Sciatic nerve (tissue), 2 donors: ENCODE measurements around the gene PTGIR. TPM values are rescaled to one million over a fixed set of nuclear protein-coding genes. Genes with fewer than 3 reads are reported as not detected.

Source experiments
- ATAC-seq: fragments of 200-7000 bp; cut with Tn5 transposase; one replicate; pipeline ENCODE4 v1.9.1; 2020; ENCODE audit warnings: mild to moderate bottlenecking, moderate library complexity
- DNase-seq: peaks from one replicate; pipeline ENCODE4 v3.0.0-alpha.2; 2020; ENCODE audit warnings: low spot score
- intact Hi-C: fragments of 100-400 bp; cut with DNase I; formaldehyde crosslinking; loops from one replicate; pipeline ENCODE4 v1.14.2; 2022
- total RNA-seq: library from RNA; stranded (reverse); fragmentation: NEBNext Ultra II Directional; extraction: Animal tissue kit (Norgen Biotek cat#: 25700); gene quantifications from one replicate; pipeline ENCODE4 v1.2.1, GENCODE V29; 2021
- donor health status: DM: no; HTN: no; CAD: no.
- donor health status: DM: no; HTN: no; CAD: no.

The PTGIR gene, protein sequence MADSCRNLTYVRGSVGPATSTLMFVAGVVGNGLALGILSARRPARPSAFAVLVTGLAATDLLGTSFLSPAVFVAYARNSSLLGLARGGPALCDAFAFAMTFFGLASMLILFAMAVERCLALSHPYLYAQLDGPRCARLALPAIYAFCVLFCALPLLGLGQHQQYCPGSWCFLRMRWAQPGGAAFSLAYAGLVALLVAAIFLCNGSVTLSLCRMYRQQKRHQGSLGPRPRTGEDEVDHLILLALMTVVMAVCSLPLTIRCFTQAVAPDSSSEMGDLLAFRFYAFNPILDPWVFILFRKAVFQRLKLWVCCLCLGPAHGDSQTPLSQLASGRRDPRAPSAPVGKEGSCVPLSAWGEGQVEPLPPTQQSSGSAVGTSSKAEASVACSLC
- 8.0 TPM for total RNA-seq

DNA sequence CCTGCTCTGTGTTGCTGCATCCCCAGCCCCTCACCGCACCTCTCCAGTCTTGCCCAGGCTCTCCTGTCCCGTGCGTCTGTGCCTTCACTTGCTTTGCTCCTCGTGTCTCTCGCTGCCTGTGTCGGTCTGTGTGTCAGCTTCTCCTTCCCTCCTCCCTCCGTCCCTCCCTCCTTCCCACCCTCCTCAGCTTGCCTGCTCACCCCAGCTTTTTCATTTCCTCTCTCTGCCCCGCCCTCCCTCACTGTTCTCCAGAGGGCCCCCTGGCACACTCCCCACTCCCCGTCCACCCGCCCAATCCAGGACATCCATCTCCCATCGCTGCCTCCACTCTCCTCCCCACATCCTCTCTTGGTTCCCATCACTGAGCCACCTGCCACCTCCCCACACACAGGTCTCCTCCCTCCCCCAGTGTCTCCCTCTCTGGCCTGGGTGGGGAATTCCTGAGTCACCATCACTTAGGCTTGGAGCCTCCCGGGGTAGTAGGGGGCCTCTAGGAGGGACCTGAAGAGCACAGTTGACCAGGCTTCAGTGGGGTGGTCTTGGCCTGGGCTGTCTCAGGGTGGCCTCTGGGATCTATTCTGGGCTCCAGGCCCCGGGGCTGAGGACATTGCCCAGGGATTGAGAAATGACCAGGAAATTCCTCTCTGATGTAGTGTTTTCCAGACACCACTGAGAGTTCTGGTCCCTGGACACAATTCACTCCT, at the start of gene PTGIR:
Gene PTGIR (minus strand): TSS at position 132 of the 704 bp plus-strand sequence. CDS start 864 bp downstream, outside the sequence.
- ATAC-seq: peak; percentile 81
- DNase-seq: peak; percentile 85
- intact Hi-C loops: no loop called here

DNA sequence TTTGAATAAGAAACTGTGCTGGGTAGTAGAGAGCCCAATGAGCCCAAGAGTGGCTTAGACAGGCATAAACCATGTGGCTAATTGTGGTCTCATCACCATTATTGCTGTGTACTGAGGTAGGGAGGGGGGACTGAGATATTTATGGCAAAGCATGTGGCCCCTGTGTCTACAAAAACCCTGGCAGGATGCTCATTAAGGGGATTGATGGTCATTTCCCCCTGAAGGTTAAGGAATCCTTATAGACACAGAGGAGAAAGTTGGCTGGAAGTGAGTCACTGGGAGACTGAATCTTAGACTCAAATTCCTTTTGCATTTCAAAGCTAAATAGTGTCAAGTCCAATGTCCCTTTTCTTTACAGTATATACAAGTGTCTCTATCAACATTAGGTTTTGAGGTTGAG, 45.9 kb upstream of the PTGIR start:
- no peak for DNase-seq

DNA sequence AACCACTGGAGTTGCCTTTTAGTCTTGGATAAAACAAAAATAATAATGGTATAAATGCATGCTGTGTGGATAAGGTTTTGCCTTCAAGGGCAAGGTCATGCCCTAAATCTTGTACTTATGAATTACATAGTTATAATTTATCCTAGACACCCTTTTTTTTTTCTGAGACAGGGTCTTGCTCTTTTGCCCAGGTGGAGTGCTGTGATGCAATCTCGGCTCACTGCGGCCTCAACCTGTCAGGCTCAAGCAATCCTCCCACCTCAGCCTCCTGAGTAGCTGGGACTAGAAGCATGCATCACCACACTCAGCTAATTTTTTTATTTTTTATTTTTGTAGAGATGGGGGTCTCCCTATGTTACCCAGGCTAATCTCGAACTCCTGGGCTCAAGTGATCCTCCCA, 43.8 kb upstream of the PTGIR start:
- DNase-seq (no peak), ATAC-seq (no peak)
- intact Hi-C loops: loop anchor here (10.0 kb wide), 1 partner anchor 54 kb away; no protein-coding TSS in a partner anchor

More for the DNA sequence above, 45.9 kb upstream of the PTGIR start:
- no peak for ATAC-seq
- intact Hi-C loops: no loop called here

DNA sequence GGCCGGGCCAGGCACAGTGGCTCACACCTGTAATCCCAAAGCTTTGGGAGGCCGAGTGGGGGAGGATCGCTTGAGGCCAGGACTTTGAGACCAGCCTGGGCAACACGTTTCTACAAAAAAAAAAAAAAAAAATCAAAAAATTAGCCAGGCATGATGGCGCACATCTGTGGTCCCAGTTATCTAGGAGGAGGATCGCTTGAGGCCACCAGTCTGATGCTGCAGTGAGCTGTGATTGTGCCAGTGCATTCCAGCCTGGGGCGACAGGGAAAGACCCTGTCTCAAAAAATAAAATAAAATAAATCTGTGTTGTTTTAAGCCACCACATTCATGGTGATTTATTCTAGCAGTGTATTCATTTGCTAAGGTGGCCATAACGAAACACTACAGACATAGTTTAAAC, 40.2 kb upstream of the PTGIR start:
- ATAC-seq (no peak), DNase-seq (no peak)
- intact Hi-C loops: loop anchor here (2.0 to 10.0 kb wide), 2 partner anchors 28 to 50 kb away; partner anchors contain the start of gene GNG8

DNA sequence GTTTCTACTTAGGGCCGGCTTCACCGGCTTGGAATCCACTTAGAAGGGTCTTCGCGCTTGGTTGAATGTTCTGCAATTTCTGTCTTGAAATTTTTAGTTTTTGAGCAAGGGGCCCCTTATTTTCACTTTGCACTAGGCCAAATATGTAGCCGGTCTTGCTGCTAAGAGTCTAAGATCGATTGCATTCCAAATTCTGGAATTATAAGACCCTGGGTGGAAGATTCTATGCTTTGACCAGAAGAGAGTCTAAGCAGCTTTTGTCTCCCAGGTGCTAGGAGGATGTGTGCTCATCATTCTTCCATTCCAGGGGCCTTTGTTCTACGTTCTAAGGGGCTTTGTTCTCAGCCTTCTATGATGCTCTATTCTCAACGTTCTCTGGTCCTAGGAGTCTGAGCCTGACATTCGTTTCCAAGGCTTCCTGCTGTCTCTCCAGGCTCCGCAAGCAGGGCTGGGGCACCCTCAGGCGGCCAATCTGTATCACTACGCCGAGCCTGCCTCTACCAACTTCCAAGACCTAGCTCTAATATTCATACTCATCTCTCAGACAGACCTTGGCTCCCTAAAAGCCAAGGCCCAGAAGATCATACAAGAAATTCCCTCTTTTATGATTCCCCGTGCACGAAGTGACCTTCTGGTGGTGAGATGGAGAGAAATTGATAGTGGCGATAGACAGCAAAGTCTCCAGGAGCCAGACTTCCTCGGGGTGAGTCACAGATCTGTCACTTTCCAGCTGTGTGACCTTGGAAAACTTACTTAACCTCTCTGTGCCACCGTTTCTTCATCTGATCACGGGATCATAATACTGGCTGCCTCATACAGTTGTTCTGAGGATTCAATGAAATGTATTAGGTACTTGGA, 37.1 kb upstream of the PTGIR start:
- intact Hi-C loops: loop anchor here (5.0 to 10.0 kb wide), 2 partner anchors 47 to 130 kb away; no protein-coding TSS in a partner anchor
- ATAC-seq: peak; percentile 88
- DNase-seq: peak; percentile 87

DNA sequence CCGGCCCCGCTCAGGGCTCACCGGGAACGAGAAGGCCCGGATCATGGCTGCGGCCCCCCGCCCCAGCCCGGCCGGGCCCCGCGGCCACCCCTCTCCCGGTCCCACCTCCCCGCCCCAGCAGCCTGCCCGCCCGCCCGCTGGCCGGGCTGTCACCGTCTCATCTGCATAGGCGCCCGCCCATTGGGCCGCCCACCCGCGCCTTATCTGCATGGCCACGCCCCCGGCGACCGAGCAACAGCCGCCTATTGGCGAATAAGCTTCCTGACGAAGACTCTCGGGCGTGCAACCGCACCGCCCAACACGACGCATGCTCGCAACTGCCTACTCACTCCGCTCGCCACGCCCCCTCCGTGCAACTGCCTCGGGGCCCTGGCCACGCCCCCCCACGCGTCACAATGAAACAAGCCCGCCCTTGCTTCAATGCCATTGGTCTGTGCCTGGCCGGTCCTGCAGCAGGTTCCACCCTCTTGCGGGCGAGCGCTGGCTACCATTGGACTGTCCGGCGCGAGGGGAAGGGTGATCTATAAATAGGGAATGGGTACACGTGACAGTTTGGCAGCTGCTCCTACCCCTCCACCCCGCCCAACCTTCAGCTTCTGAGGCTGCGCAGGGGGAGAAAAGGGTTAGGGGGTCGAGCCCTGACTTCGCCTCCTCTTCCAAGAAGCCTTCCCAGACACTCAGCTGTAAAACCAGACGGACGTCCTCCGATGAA, 36.3 kb upstream of the PTGIR start, which contains the start of gene DACT3:
Gene DACT3 (minus strand): TSS at position 163 of the 712 bp plus-strand sequence. CDS start 118 bp downstream, at position 45.
- DNase-seq (peak; percentile 100), ATAC-seq (peak; percentile 98)
- intact Hi-C loops: loop anchor here (5.0 to 10.0 kb wide), 2 partner anchors 46 to 129 kb away; no protein-coding TSS in a partner anchor

DNA sequence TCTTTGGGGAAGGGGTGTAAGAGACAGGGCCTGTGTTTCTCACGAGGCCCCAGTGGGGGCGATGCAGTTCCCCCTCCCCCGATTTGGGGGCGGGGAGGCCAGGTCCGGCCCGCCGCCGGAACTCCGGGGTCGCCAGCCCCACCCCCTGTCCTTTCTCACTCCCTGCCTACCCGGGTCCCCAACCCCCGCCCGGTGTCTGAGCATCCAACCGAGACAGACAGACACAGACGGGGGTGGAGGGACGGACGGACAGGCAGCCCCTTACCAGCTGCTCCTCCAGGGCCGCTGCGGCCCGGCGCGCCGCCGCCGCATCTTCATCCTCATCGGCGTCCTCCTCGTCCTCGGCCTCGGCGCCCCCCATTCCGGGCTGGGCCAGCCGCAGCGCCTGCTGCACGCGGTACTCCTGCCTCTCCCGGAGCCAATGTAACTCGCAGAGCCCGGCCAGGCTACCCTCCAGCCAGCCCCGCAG, 35.7 kb upstream of the PTGIR start:
- ATAC-seq (no peak), DNase-seq (no peak)
- intact Hi-C loops: loop anchor here (5.0 to 10.0 kb wide), 2 partner anchors 46 to 128 kb away; no protein-coding TSS in a partner anchor

DNA sequence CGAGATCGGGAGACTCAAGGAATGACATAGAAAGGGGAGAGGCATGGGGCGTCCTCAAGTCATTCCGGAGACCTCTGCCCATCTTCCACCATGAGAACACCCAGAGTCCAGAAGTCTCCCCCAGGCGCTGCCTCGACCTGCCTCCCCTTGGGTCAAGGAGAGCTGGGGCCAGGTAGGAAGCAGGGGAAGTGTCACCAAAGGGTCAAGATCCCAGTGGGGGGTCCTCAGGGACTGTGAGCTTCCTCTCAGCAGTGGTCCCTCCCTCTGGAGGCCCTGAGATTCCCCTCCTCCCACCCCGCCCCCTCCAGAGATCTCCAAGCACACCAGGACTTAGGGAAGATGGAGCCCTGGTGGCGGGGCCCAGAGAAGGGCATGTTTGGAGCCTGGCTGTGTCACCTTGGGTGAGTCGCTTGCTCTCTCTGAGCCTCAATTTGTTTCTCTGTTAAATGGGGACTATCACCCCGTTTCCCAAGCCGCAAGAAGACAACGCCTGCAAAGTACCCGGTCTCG, 35.2 kb upstream of the PTGIR start:
- ATAC-seq (no peak), DNase-seq (no peak)
- intact Hi-C loops: loop anchor here (5.0 to 10.0 kb wide), 2 partner anchors 45 to 128 kb away; no protein-coding TSS in a partner anchor

GRCh38 chr19:46659151-46660007, 34.5 kb upstream of the PTGIR start:
- intact Hi-C loops: loop anchor here (5.0 to 10.0 kb wide), 2 partner anchors 45 to 127 kb away; no protein-coding TSS in a partner anchor
- peak; percentile 67 for DNase-seq
- no peak for ATAC-seq

GRCh38 chr19:46656541-46656940, 31.7 kb upstream of the PTGIR start:
- intact Hi-C loops: no loop called here
- no peak for ATAC-seq

DNA sequence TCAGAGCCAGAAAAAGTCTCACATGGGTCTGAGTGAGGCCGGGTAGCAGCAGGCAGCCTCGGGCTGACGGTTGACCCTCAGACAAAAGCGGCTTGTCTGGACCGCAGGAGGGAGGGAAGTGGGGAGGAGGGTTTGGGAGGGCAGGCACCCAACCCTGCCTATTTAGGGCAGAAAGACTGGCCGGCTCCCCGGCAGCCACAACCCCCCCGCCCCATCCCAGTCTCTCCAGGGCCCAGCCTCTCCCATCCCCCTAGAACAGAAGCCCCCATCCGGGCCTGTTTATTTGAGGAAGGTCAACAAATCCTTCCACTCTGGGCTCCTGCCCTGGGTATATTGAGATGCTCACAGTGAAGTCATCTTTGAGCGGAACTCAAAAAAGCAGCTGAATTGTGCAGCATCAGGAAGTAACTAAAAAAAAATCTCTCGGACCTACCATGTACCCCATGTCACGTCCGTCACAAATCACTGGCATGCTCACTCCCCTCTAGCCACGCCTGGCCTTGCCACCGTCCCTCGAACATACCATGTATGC, 29.8 kb upstream of the PTGIR start:
- DNase-seq (no peak), ATAC-seq (peak; percentile 83)
- intact Hi-C loops: no loop called here

More at GRCh38 chr19:46656541-46656940, 31.7 kb upstream of the PTGIR start:
- no peak for DNase-seq

- no peak for ATAC-seq
- no peak for DNase-seq
- intact Hi-C loops: no loop called here
Observed at GRCh38 chr19:46650445-46650844, 25.6 kb upstream of the PTGIR start.

- no peak for DNase-seq
- no peak for ATAC-seq
Observed at GRCh38 chr19:46648961-46649960, 24.4 kb upstream of the PTGIR start.

GRCh38 chr19:46648060-46648960, 23.4 kb upstream of the PTGIR start:
- DNase-seq: no peak
- intact Hi-C loops: no loop called here
- no peak for ATAC-seq

More at GRCh38 chr19:46648961-46649960, 24.4 kb upstream of the PTGIR start:
- intact Hi-C loops: no loop called here
